K562 (cell line): ENCODE measurements around the gene YEATS2. TPM values are rescaled to one million over a fixed set of nuclear protein-coding genes. Genes with fewer than 3 reads are reported as not detected.
A peak's percentile ranks its signal among the peaks of the same experiment; 100 is the strongest.

Source experiments
- ATAC-seq: fragments of 200-7000 bp; cut with Tn5 transposase; 3 replicates; pipeline ENCODE4 v1.9.1; 2020; ENCODE audit warnings: moderate library complexity
- BruUV-seq: library from RNA; stranded (reverse); fragments of 400-500 nt; replicated peaks from 2 replicates; lab custom pipeline; 2021; lab: Mats Ljungman, UMichigan
- CTCF ChIA-PET: fragments of 300-600 bp; formaldehyde crosslinking; extraction: SDS; loops from one replicate; lab custom pipeline; 2021; ENCODE audit warnings: low intra/inter-chr PET ratio; lab: Yijun Ruan, JAX
- POLR2A ChIA-PET: fragments of 300-600, 350-650 bp; sonication (Branson Sonifier 250); formaldehyde crosslinking; extraction: SDS; loops from one replicate; lab custom pipeline; 2021; ENCODE audit warnings: antibody characterized with exemption, inconsistent platforms; lab: Yijun Ruan, JAX
- DNase-seq, 4 experiments: peaks; one replicate each; pipeline versions ENCODE4 v3.0.0 to v3.0.0-alpha.2; 2011 to 2018; ENCODE audit warnings: low spot score in 3 of 4, mixed read lengths in 3 of 4; ENCODE audit errors: extremely low read depth in 1 of 4
- FAIRE-seq: peaks from 2 replicates; lab custom pipeline; 2011; peaks lifted over from hg19 to GRCh38; lab: Jason Lieb, UNC
- H2AFZ ChIP-seq: 2 replicates; pipeline ENCODE4 v1.6.0; 2011; ENCODE audit warnings: low read depth, low read length, control low read depth, inconsistent platforms
- H3K27ac ChIP-seq: fragments of 200-600 bp; 3 replicates; pipeline ENCODE4 v1.8.0; 2011; ENCODE audit warnings: low read depth, mild to moderate bottlenecking, control low read depth, inconsistent platforms, low read length, moderate library complexity, mixed read lengths; ENCODE audit errors: extremely low read depth
- H3K27me3 ChIP-seq, 2 experiments: fragments of 300-600 bp in 1 of 2; 2 replicates in 1 of 2; 3 replicates in 1 of 2; pipeline versions ENCODE4 v1.6.0 to v1.8.0; 2011; ENCODE audit warnings: inconsistent platforms in 2 of 2, low read length in 2 of 2, mild to moderate bottlenecking in 1 of 2, mixed read lengths in 1 of 2, moderate library complexity in 1 of 2; ENCODE audit not compliant: control insufficient read depth in 2 of 2, insufficient read depth in 2 of 2
- H3K36me3 ChIP-seq: fragments of 300-600 bp; 3 replicates; pipeline ENCODE4 v1.8.0; 2011; ENCODE audit warnings: mild to moderate bottlenecking, low read length, inconsistent platforms; ENCODE audit not compliant: control insufficient read depth, insufficient read depth
- H3K4me1 ChIP-seq, 2 experiments: fragments of 200-600 bp in 1 of 2; replicated peaks in 1 of 2; 2 replicates in 1 of 2; 3 replicates in 1 of 2; pipeline versions ENCODE4 v1.5.1 to v1.8.0; 2011; ENCODE audit warnings: inconsistent platforms in 2 of 2, low read length in 2 of 2, mild to moderate bottlenecking in 1 of 2, mixed read lengths in 1 of 2, moderate library complexity in 1 of 2; ENCODE audit not compliant: control insufficient read depth in 2 of 2, insufficient read depth in 2 of 2
- H3K4me2 ChIP-seq: 2 replicates; pipeline ENCODE4 v1.6.1; 2011; ENCODE audit warnings: low read length, control low read depth, inconsistent platforms, mixed read lengths; ENCODE audit not compliant: insufficient read depth
- H3K4me3 ChIP-seq: fragments of 200-600 bp; sonication (generic), shearing (Covaris generic); 2 replicates; pipeline ENCODE4 v1.5.1; 2016; ENCODE audit warnings: control low read depth, inconsistent platforms
- H3K79me2 ChIP-seq: fragments of 200-600 bp; 3 replicates; pipeline ENCODE4 v1.8.0; 2011; ENCODE audit warnings: low read length, inconsistent platforms; ENCODE audit not compliant: control insufficient read depth, insufficient read depth
- H3K9ac ChIP-seq, 2 experiments: 2 replicates each; pipeline versions ENCODE4 v1.6.0 to v1.6.1; 2011; ENCODE audit warnings: low read depth in 2 of 2, low read length in 2 of 2, control low read depth in 1 of 2, inconsistent platforms in 1 of 2, mild to moderate bottlenecking in 1 of 2, mixed read lengths in 1 of 2; ENCODE audit not compliant: insufficient read depth in 1 of 2
- H3K9me1 ChIP-seq: one replicate; pipeline ENCODE4 v1.6.0; 2011; ENCODE audit warnings: inconsistent platforms, mild to moderate bottlenecking, low read length, moderate library complexity; ENCODE audit not compliant: control insufficient read depth, insufficient read depth
- H3K9me3 ChIP-seq: replicated peaks from 2 replicates; pipeline ENCODE4 v1.5.1; 2011; ENCODE audit warnings: low read depth, low read length, inconsistent platforms; ENCODE audit not compliant: control insufficient read depth, insufficient read depth
- H4K20me1 ChIP-seq: replicated peaks from 2 replicates; pipeline ENCODE4 v1.6.1; 2011; ENCODE audit warnings: low read length, inconsistent platforms, mixed read lengths; ENCODE audit not compliant: control insufficient read depth, insufficient read depth
- ATF3 ChIP-seq, 2 experiments: fragments of 450-650 bp in 1 of 2; sonication (generic) in 1 of 2; formaldehyde crosslinking in 1 of 2; IDR thresholded peaks in 1 of 2; conservative IDR thresholded peaks in 1 of 2; 2 replicates each; pipeline versions ENCODE4 v1.6.1 to v1.8.1; 2016 to 2023; ENCODE audit warnings: mild to moderate bottlenecking in 2 of 2, moderate library complexity in 2 of 2, inconsistent platforms in 1 of 2, missing genetic modification reagents in 1 of 2
- CEBPB ChIP-seq: fragments of 450-650 bp; IDR thresholded peaks from 2 replicates; pipeline ENCODE4 v1.6.1; 2016; ENCODE audit warnings: missing genetic modification characterization, missing compliant biosample characterization
- CEBPG ChIP-seq, 3 experiments: fragments of 200-800 bp in 1 of 3; sonication (Bioruptor generic) in 1 of 3; sonication (generic) in 1 of 3; formaldehyde crosslinking in 1 of 3; IDR thresholded peaks in 2 of 3; conservative IDR thresholded peaks in 1 of 3; 2 replicates each; pipeline versions ENCODE4 v1.6.1 to v1.8.0; 2016 to 2022; ENCODE audit warnings: missing compliant biosample characterization in 2 of 3, missing genetic modification characterization in 2 of 3, mild to moderate bottlenecking in 1 of 3, missing genetic modification reagents in 1 of 3
- PATZ1 ChIP-seq: fragments of 250-450 bp; sonication (Bioruptor Pico); IDR thresholded peaks from 2 replicates; pipeline ENCODE4 v1.5.0; 2020; ENCODE audit warnings: mild to moderate bottlenecking, borderline replicate concordance
- SRF ChIP-seq, 2 experiments: fragments of 250-450, 450-650 bp in 1 of 2; sonication (Bioruptor Pico) in 1 of 2; sonication (generic) in 1 of 2; formaldehyde crosslinking; IDR thresholded peaks; 2 replicates each; pipeline versions ENCODE4 v1.5.0 to v1.5.1; 2020 to 2022; ENCODE audit warnings: mild to moderate bottlenecking in 1 of 2, missing genetic modification reagents in 1 of 2
- TRIM24 ChIP-seq, 2 experiments: fragments of 450-650 bp; IDR thresholded peaks; 2 replicates each; pipeline ENCODE4 v1.6.1; 2016
- TSC22D4 ChIP-seq: fragments of 450-650 bp; IDR thresholded peaks from 2 replicates; pipeline ENCODE4 v1.6.1; 2016; ENCODE audit warnings: missing genetic modification characterization, missing biosample characterization, control low read depth
- WGBS: fragments of 100-300 bp; shearing (Covaris generic); methylation state at CpG from one replicate; pipeline ENCODE4 v1.1.6; 2016; ENCODE audit warnings: low coverage, mixed read lengths; ENCODE audit not compliant: insufficient coverage; ENCODE audit errors: missing lambda C conversion rate; 5-methylcytosine and 5-hydroxymethylcytosine counted together
- in situ Hi-C: fragments of 300-500 bp; cut with MboI; formaldehyde crosslinking; loops from 4 replicates; pipeline ENCODE4 v1.15.0; 2018; ENCODE audit warnings: inconsistent platforms, mixed read lengths
- intact Hi-C: fragments of 100-400 bp; cut with micrococcal nuclease; formaldehyde crosslinking; loops from 2 replicates; pipeline ENCODE4 v1.14.2; 2022
- polyA plus RNA-seq, 8 experiments: library from polyadenylated mRNA; depleted of rRNA in 4 of 8; stranded (reverse) in 5 of 8; unstranded in 3 of 8; fragments of >200 nt; fragmentation: Nextera tagmentation in 2 of 8; fragmentation: Illumina TruSeq in 1 of 8; extraction: Ambion mirVana in 2 of 8; extraction: Trizol in 1 of 8; gene quantifications; 2 replicates each; pipeline versions ENCODE4 v1.2.1 to v1.2.3, GENCODE V29; 2011 to 2014; ENCODE audit warnings: inconsistent platforms in 1 of 8, missing spikeins in 1 of 8
- total RNA-seq, 7 experiments: library from RNA; depleted of rRNA in 6 of 7; stranded (reverse); fragments of >200 nt in 6 of 7; fragmentation: Illumina TruSeq in 2 of 7; extraction: Trizol in 2 of 7; gene quantifications; 2 replicates each; pipeline versions ENCODE4 v1.2.1 to v1.2.3, GENCODE V29; 2011 to 2021; ENCODE audit warnings: low replicate concordance in 1 of 7

The YEATS2 gene
- total and polyA plus RNA-seq, 9 of the 15 experiments (the other 6 are each of a cell fraction or from before 2014, with no cell fraction given), result 1.8 to 35.2 (median 19.0) TPM

- Histone ChIP-seq H3K9me3 (peaks cover 10% of the 10 kb centered on the region; the same call in 1 of the 2 replicates), H2AFZ (no peak overlapping the region), H3K4me2 (no peak overlapping the region), H3K79me2 (no peaks in the 10 kb centered on the region), H4K20me1 (no peaks in the 10 kb centered on the region), H3K9ac (no peak overlapping the region), H3K27me3 (no peaks in the 10 kb centered on the region), H3K36me3 (peaks cover 6% of the 10 kb centered on the region; the same call in 2 of the 3 replicates), H3K27ac (no peak overlapping the region), H3K9me1 (no peaks in the 10 kb centered on the region), H3K4me1 (no peaks in the 10 kb centered on the region), H3K4me3 (no peak overlapping the region)
- ChIA-PET POLR2A (interaction anchor here (0.7 to 1.4 kb wide), 3 partner anchors 11 to 201 kb away, joined by 3 to 4 read pairs (median 3); no protein-coding TSS in a partner anchor), CTCF (no interaction called here)
- intact Hi-C loops, result no loop called here
- BruUV-seq, result no TSS peak
- 67% methylated on average over 1 of the region's 1 CpG for WGBS
- ATAC-seq (no peak), DNase-seq (no peak), FAIRE-seq (no peak)
- in situ Hi-C loops, result no loop called here
- TF ChIP-seq TSC22D4 (tag) (no peak), SRF (CRISPR knock-in tag; IDR thresholded peaks at IDR 0.05) (no peak), CEBPB (tag) (peak; percentile 43; the same call in 1 of the 2 replicates), CEBPG (CRISPR knock-in tag; IDR thresholded peaks at IDR 0.05) (no peak), CEBPG (tag; conservative IDR thresholded peaks at IDR 0.05 in 1 of 2, IDR thresholded peaks at IDR 0.05 in 1 of 2) (peak; percentile 51 to 83; a peak in 3 of 4 replicates), TRIM24 (IDR thresholded peaks at IDR 0.05) (0 out of 4 replicates have a peak, but pooled peaks of 1 of the 2 experiments have one; percentile 14), ATF3 (IDR thresholded peaks at IDR 0.05) (peak; percentile 41), ATF3 (CRISPR knock-in tag; conservative IDR thresholded peaks at IDR 0.05) (no peak), PATZ1 (CRISPR knock-in tag) (no peak)
Observed at GRCh38 chr3:183654727-183655126, 42.9 kb upstream of the YEATS2 start.
